SK-N-SH treated with all-trans-retinoic acid at 6 μM for 48 hours (cell line): ENCODE measurements around the gene EMX1.

Experiments used
- ATAC-seq: fragments of 200-7000 bp; cut with Tn5 transposase; 3 replicates; pipeline ENCODE4 v1.9.1; 2020; ENCODE audit warnings: mild to moderate bottlenecking, moderate library complexity
- ARNTL ChIP-seq: fragments of 450-650 bp; formaldehyde crosslinking; IDR thresholded peaks from 2 replicates; pipeline ENCODE4 v1.5.0; 2020; ENCODE audit warnings: low read depth, mild to moderate bottlenecking, moderate library complexity, borderline replicate concordance
- BACH2 ChIP-seq: fragments of 250-450 bp; sonication (Bioruptor Pico); IDR thresholded peaks from 2 replicates; pipeline ENCODE4 v1.9.0; 2021; ENCODE audit warnings: mild to moderate bottlenecking, borderline replicate concordance
- ESRRG ChIP-seq: fragments of 250-450 bp; sonication (Bioruptor Pico); IDR thresholded peaks from 2 replicates; pipeline ENCODE4 v1.6.1; 2021; ENCODE audit warnings: mild to moderate bottlenecking
- ISL1 ChIP-seq: fragments of 250-450 bp; sonication (Bioruptor Pico); IDR thresholded peaks from 2 replicates; pipeline ENCODE4 v2.1.2; 2022; ENCODE audit warnings: mild to moderate bottlenecking, moderate library complexity
- OSR1 ChIP-seq: fragments of 250-450 bp; sonication (Bioruptor Pico); IDR thresholded peaks from 2 replicates; pipeline ENCODE4 v1.8.0; 2022; ENCODE audit warnings: moderate library complexity, mild to moderate bottlenecking, inconsistent platforms
- PPARA ChIP-seq: fragments of 250-450 bp; sonication (Bioruptor Pico); IDR thresholded peaks from 2 replicates; pipeline ENCODE4 v1.5.0; 2020; ENCODE audit warnings: mild to moderate bottlenecking, borderline replicate concordance
- RARB ChIP-seq: fragments of 250-450 bp; sonication (Bioruptor Pico); IDR thresholded peaks from 2 replicates; pipeline ENCODE4 v1.8.0; 2021; ENCODE audit warnings: mild to moderate bottlenecking, moderate library complexity
- SNAI2 ChIP-seq: fragments of 250-450 bp; sonication (Bioruptor Pico); IDR thresholded peaks from 2 replicates; pipeline ENCODE4 v1.5.0; 2020; ENCODE audit warnings: mild to moderate bottlenecking, moderate library complexity
- TOX ChIP-seq: fragments of 250-450 bp; sonication (Bioruptor Pico); IDR thresholded peaks from 2 replicates; pipeline ENCODE4 v1.8.0; 2021; ENCODE audit warnings: mild to moderate bottlenecking, moderate library complexity, borderline replicate concordance
- ZC3H10 ChIP-seq: fragments of 250-450 bp; sonication (Bioruptor Pico); IDR thresholded peaks from 2 replicates; pipeline ENCODE4 v1.5.1; 2021; ENCODE audit warnings: mild to moderate bottlenecking, moderate library complexity
- ZFP3 ChIP-seq: fragments of 250-450 bp; sonication (Bioruptor Pico); IDR thresholded peaks from 2 replicates; pipeline ENCODE4 v1.5.0; 2020; ENCODE audit warnings: mild to moderate bottlenecking, moderate library complexity
- ZFP30 ChIP-seq: fragments of 450-650 bp; formaldehyde crosslinking; IDR thresholded peaks from 2 replicates; pipeline ENCODE4 v1.5.0; 2022; ENCODE audit warnings: mild to moderate bottlenecking, moderate library complexity
- ZNF565 ChIP-seq: fragments of 450-650 bp; formaldehyde crosslinking; conservative IDR thresholded peaks from 2 replicates; pipeline ENCODE4 v1.5.0; 2020; ENCODE audit warnings: low read depth, mild to moderate bottlenecking, moderate library complexity
- ZNF70 ChIP-seq: fragments of 450-650 bp; formaldehyde crosslinking; IDR thresholded peaks from 2 replicates; pipeline ENCODE4 v1.5.0; 2020; ENCODE audit warnings: mild to moderate bottlenecking, moderate library complexity
- TF ChIP-seq, protein P1 (sequence below): fragments of 250-450 bp; sonication (Bioruptor Pico); IDR thresholded peaks from 2 replicates; pipeline ENCODE4 v1.5.1; 2020; ENCODE audit warnings: low read depth, mild to moderate bottlenecking, moderate library complexity
- TF ChIP-seq, protein P2 (sequence below): fragments of 250-450 bp; sonication (Bioruptor Pico); IDR thresholded peaks from 2 replicates; pipeline ENCODE4 v1.8.0; 2020; ENCODE audit warnings: mild to moderate bottlenecking, moderate library complexity, borderline replicate concordance
- TF ChIP-seq, protein P3 (sequence below): fragments of 250-450 bp; sonication (Bioruptor Pico); IDR thresholded peaks from 2 replicates; pipeline ENCODE4 v1.5.0; 2020; ENCODE audit warnings: mild to moderate bottlenecking, moderate library complexity
- TF ChIP-seq, protein P4 (sequence below): fragments of 250-450 bp; sonication (Bioruptor Pico); IDR thresholded peaks from 2 replicates; pipeline ENCODE4 v1.8.0; 2021; ENCODE audit warnings: low read depth, mild to moderate bottlenecking, moderate library complexity, borderline replicate concordance
- TF ChIP-seq, protein P5 (sequence below): fragments of 250-450 bp; sonication (Bioruptor Pico); IDR thresholded peaks from 2 replicates; pipeline ENCODE4 v1.5.1; 2021; ENCODE audit warnings: mild to moderate bottlenecking, moderate library complexity

EMX1 gene

DNA sequence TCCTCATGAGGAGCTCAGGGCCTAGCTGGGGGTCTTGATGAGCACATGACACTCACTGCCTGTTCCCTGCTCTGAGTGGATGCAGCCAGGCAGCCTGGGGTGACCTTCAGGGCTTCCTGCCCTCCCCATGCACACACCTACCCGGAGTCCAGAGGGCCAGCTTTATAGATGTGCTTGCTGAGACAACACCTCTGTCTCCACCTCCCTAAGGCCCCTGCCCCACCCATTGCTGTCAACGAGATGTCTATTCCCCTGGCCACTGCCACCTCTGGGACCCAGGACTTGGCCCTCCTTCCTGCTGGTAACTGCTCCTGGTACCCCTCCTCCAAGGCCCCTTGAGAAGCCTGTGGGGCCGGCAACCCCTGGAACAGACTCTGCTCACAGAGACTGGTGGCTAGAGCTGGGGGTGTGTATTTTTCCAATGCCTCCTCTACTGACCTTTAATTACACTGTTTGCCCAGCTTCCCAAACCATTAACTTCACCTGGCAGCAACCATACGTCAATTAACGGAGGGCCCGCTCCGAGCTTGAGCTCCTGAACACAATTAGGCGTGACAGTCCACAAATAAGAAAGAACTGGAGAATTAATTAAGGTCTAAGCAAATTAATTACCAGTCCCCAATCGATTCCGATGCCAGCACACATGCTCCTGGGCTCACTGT is 66.3 kb downstream of the EMX1 start:
- no peak for ATAC-seq
- TF ChIP-seq ZNF70 (CRISPR knock-in tag) (no peak), ESRRG (no peak), TOX (no peak), PPARA (CRISPR knock-in tag) (no peak), ZC3H10 (CRISPR knock-in tag) (no peak), ZFP3 (CRISPR knock-in tag) (no peak), ZNF565 (no peak), ISL1 (no peak), ZFP30 (CRISPR knock-in tag) (no peak), RARB (CRISPR knock-in tag) (no peak), ARNTL (CRISPR knock-in tag) (no peak), SNAI2 (CRISPR knock-in tag) (no peak)
- TF ChIP-seq, protein P1, sequence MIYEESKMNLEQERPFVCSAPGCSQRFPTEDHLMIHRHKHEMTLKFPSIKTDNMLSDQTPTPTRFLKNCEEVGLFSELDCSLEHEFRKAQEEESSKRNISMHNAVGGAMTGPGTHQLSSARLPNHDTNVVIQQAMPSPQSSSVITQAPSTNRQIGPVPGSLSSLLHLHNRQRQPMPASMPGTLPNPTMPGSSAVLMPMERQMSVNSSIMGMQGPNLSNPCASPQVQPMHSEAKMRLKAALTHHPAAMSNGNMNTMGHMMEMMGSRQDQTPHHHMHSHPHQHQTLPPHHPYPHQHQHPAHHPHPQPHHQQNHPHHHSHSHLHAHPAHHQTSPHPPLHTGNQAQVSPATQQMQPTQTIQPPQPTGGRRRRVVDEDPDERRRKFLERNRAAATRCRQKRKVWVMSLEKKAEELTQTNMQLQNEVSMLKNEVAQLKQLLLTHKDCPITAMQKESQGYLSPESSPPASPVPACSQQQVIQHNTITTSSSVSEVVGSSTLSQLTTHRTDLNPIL (CRISPR knock-in tag): no peak
- TF ChIP-seq, protein P2, sequence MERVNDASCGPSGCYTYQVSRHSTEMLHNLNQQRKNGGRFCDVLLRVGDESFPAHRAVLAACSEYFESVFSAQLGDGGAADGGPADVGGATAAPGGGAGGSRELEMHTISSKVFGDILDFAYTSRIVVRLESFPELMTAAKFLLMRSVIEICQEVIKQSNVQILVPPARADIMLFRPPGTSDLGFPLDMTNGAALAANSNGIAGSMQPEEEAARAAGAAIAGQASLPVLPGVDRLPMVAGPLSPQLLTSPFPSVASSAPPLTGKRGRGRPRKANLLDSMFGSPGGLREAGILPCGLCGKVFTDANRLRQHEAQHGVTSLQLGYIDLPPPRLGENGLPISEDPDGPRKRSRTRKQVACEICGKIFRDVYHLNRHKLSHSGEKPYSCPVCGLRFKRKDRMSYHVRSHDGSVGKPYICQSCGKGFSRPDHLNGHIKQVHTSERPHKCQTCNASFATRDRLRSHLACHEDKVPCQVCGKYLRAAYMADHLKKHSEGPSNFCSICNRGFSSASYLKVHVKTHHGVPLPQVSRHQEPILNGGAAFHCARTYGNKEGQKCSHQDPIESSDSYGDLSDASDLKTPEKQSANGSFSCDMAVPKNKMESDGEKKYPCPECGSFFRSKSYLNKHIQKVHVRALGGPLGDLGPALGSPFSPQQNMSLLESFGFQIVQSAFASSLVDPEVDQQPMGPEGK (CRISPR knock-in tag): no peak
- TF ChIP-seq, protein P3, sequence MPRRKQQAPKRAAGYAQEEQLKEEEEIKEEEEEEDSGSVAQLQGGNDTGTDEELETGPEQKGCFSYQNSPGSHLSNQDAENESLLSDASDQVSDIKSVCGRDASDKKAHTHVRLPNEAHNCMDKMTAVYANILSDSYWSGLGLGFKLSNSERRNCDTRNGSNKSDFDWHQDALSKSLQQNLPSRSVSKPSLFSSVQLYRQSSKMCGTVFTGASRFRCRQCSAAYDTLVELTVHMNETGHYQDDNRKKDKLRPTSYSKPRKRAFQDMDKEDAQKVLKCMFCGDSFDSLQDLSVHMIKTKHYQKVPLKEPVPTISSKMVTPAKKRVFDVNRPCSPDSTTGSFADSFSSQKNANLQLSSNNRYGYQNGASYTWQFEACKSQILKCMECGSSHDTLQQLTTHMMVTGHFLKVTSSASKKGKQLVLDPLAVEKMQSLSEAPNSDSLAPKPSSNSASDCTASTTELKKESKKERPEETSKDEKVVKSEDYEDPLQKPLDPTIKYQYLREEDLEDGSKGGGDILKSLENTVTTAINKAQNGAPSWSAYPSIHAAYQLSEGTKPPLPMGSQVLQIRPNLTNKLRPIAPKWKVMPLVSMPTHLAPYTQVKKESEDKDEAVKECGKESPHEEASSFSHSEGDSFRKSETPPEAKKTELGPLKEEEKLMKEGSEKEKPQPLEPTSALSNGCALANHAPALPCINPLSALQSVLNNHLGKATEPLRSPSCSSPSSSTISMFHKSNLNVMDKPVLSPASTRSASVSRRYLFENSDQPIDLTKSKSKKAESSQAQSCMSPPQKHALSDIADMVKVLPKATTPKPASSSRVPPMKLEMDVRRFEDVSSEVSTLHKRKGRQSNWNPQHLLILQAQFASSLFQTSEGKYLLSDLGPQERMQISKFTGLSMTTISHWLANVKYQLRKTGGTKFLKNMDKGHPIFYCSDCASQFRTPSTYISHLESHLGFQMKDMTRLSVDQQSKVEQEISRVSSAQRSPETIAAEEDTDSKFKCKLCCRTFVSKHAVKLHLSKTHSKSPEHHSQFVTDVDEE (CRISPR knock-in tag): no peak

DNA sequence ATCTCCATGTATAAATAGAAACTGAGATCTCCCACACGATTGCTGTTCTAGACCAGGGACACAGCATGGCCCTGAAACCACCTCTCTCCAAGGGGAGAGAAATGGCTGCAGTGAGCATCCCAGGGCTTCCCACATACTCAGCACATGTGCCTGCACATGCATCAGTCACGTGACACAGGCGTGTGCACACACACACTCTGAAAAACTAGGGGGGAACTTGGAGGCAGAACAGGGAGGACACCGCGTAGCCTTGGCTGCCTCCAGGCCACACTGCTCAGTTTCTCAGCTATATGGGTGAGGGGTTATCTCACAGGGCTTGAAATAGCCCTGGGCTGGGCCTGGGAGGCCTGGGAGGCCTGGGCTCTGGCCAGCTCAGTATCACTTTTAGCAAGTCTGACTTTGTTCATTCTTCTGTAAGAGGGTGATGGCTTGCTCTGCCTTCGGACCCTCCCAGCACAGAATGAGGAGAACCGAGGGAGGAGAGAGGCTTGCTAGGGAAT is 66.9 kb downstream of the EMX1 start:
- ATAC-seq: no peak
- TF ChIP-seq OSR1 (CRISPR knock-in tag) (no peak), ZNF565 (no peak), BACH2 (CRISPR knock-in tag) (no peak), ZFP3 (CRISPR knock-in tag) (no peak), TOX (no peak), SNAI2 (CRISPR knock-in tag) (no peak), ZNF70 (CRISPR knock-in tag) (no peak)
- TF ChIP-seq, protein P1 (CRISPR knock-in tag): no peak
- TF ChIP-seq, protein P2 (CRISPR knock-in tag): no peak
- TF ChIP-seq, protein P4, sequence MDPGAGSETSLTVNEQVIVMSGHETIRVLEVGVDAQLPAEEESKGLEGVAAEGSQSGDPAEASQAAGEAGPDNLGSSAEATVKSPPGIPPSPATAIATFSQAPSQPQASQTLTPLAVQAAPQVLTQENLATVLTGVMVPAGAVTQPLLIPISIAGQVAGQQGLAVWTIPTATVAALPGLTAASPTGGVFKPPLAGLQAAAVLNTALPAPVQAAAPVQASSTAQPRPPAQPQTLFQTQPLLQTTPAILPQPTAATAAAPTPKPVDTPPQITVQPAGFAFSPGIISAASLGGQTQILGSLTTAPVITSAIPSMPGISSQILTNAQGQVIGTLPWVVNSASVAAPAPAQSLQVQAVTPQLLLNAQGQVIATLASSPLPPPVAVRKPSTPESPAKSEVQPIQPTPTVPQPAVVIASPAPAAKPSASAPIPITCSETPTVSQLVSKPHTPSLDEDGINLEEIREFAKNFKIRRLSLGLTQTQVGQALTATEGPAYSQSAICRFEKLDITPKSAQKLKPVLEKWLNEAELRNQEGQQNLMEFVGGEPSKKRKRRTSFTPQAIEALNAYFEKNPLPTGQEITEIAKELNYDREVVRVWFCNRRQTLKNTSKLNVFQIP (CRISPR knock-in tag): no peak
- TF ChIP-seq, protein P5, sequence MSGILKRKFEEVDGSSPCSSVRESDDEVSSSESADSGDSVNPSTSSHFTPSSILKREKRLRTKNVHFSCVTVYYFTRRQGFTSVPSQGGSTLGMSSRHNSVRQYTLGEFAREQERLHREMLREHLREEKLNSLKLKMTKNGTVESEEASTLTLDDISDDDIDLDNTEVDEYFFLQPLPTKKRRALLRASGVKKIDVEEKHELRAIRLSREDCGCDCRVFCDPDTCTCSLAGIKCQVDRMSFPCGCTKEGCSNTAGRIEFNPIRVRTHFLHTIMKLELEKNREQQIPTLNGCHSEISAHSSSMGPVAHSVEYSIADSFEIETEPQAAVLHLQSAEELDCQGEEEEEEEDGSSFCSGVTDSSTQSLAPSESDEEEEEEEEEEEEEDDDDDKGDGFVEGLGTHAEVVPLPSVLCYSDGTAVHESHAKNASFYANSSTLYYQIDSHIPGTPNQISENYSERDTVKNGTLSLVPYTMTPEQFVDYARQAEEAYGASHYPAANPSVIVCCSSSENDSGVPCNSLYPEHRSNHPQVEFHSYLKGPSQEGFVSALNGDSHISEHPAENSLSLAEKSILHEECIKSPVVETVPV (CRISPR knock-in tag): no peak
